ENCODE results near the gene PLCB4. TPM values are rescaled to one million over a fixed set of nuclear protein-coding genes. Genes with fewer than 3 reads are reported as not detected.

The PLCB4 gene
- total and polyA plus RNA-seq, 2 donors = 4.8 to 7.6 TPM

- no peak for DNase-seq (ENCODE audit: low read depth in 6 of 9, low spot score in 9 of 9)
- Histone ChIP-seq H3K27me3 (ENCODE audit: control insufficient read depth in 2 of 2, insufficient read depth in 1 of 2, low read length in 1 of 2) (no peaks in the 10 kb centered on the region), H3K27ac (ENCODE audit: low read depth in 1 of 2, low read length in 1 of 2) (no peak overlapping the region), H3K36me3 (ENCODE audit: control insufficient read depth in 2 of 2, insufficient read depth in 2 of 2, low read length in 1 of 2) (no peaks in the 10 kb centered on the region), H3K9me3 (ENCODE audit: control insufficient read depth in 2 of 2, insufficient read depth in 1 of 2, low read length in 1 of 2) (no peaks in the 10 kb centered on the region), H3K4me1 (ENCODE audit: control insufficient read depth in 2 of 2, insufficient read depth in 2 of 2, low read length in 2 of 2) (no peaks in the 10 kb centered on the region), H3K4me3 (ENCODE audit: low read length in 2 of 2) (no peak overlapping the region)
- 94% methylated on average over 9 of the region's 9 CpGs for WGBS
Observed at GRCh38 chr20:9485614-9486340, 416.9 kb downstream of the PLCB4 start.

- Histone ChIP-seq H3K27ac (ENCODE audit: low read depth in 1 of 2, low read length in 1 of 2) (no peak overlapping the region), H3K9me3 (ENCODE audit: control insufficient read depth in 2 of 2, insufficient read depth in 1 of 2, low read length in 1 of 2) (no peaks in the 10 kb centered on the region), H3K27me3 (ENCODE audit: control insufficient read depth in 2 of 2, insufficient read depth in 1 of 2, low read length in 1 of 2) (no peaks in the 10 kb centered on the region), H3K36me3 (ENCODE audit: control insufficient read depth in 2 of 2, insufficient read depth in 2 of 2, low read length in 1 of 2) (no peaks in the 10 kb centered on the region), H3K4me1 (ENCODE audit: control insufficient read depth in 2 of 2, insufficient read depth in 2 of 2, low read length in 2 of 2) (no peaks in the 10 kb centered on the region), H3K4me3 (ENCODE audit: low read length in 2 of 2) (no peak overlapping the region)
- 95% methylated on average over 4 of the region's 4 CpGs for WGBS
- DNase-seq (ENCODE audit: low read depth in 6 of 9, low spot score in 9 of 9) = no peak
Observed at GRCh38 chr20:9487231-9487630, 418.3 kb downstream of the PLCB4 start.

GRCh38 chr20:9488063-9488462 lies 419.2 kb downstream of the PLCB4 start:
- H3K27ac ChIP-seq (ENCODE audit: low read depth in 1 of 2, low read length in 1 of 2) = no peak overlapping the region
- no peak for DNase-seq (ENCODE audit: low read depth in 6 of 9, low spot score in 9 of 9)
- H3K9me3 ChIP-seq (ENCODE audit: control insufficient read depth in 2 of 2, insufficient read depth in 1 of 2, low read length in 1 of 2) = no peaks in the 10 kb centered on the region
- 49% methylated on average over 2 of the region's 2 CpGs for WGBS
- no peaks in the 10 kb centered on the region for H3K4me1 ChIP-seq (ENCODE audit: control insufficient read depth in 2 of 2, insufficient read depth in 2 of 2, low read length in 2 of 2)
- no peaks in the 10 kb centered on the region for H3K27me3 ChIP-seq (ENCODE audit: control insufficient read depth in 2 of 2, insufficient read depth in 1 of 2, low read length in 1 of 2)
- H3K4me3 ChIP-seq (ENCODE audit: low read length in 2 of 2) = no peak overlapping the region
- no peaks in the 10 kb centered on the region for H3K36me3 ChIP-seq (ENCODE audit: control insufficient read depth in 2 of 2, insufficient read depth in 2 of 2, low read length in 1 of 2)

- Histone ChIP-seq H3K9me3 (ENCODE audit: control insufficient read depth in 2 of 2, insufficient read depth in 1 of 2, low read length in 1 of 2) (no peaks in the 10 kb centered on the region), H3K4me1 (ENCODE audit: control insufficient read depth in 2 of 2, insufficient read depth in 2 of 2, low read length in 2 of 2) (no peaks in the 10 kb centered on the region), H3K27ac (ENCODE audit: low read depth in 1 of 2, low read length in 1 of 2) (no peak overlapping the region), H3K27me3 (ENCODE audit: control insufficient read depth in 2 of 2, insufficient read depth in 1 of 2, low read length in 1 of 2) (no peaks in the 10 kb centered on the region), H3K4me3 (ENCODE audit: low read length in 2 of 2) (no peak overlapping the region), H3K36me3 (ENCODE audit: control insufficient read depth in 2 of 2, insufficient read depth in 2 of 2, low read length in 1 of 2) (no peaks in the 10 kb centered on the region)
- 95% methylated on average over 3 of the region's 3 CpGs for WGBS
- DNase-seq (ENCODE audit: low read depth in 6 of 9, low spot score in 9 of 9) = no peak
Observed at GRCh38 chr20:9490161-9490560, 421.3 kb downstream of the PLCB4 start.

- Histone ChIP-seq H3K9me3 (ENCODE audit: control insufficient read depth in 2 of 2, insufficient read depth in 1 of 2, low read length in 1 of 2) (no peaks in the 10 kb centered on the region), H3K36me3 (ENCODE audit: control insufficient read depth in 2 of 2, insufficient read depth in 2 of 2, low read length in 1 of 2) (no peaks in the 10 kb centered on the region), H3K4me1 (ENCODE audit: control insufficient read depth in 2 of 2, insufficient read depth in 2 of 2, low read length in 2 of 2) (no peaks in the 10 kb centered on the region), H3K27ac (ENCODE audit: low read depth in 1 of 2, low read length in 1 of 2) (no peak overlapping the region), H3K27me3 (ENCODE audit: control insufficient read depth in 2 of 2, insufficient read depth in 1 of 2, low read length in 1 of 2) (no peaks in the 10 kb centered on the region), H3K4me3 (ENCODE audit: low read length in 2 of 2) (no peak overlapping the region)
- 97% methylated on average over 3 of the region's 3 CpGs for WGBS
- no peak for DNase-seq (ENCODE audit: low read depth in 6 of 9, low spot score in 9 of 9)
Observed at GRCh38 chr20:9490631-9491030, 421.7 kb downstream of the PLCB4 start.

GRCh38 chr20:9491324-9491723 lies 422.4 kb downstream of the PLCB4 start:
- no peak overlapping the region for H3K27ac ChIP-seq (ENCODE audit: low read depth in 1 of 2, low read length in 1 of 2)
- no peaks in the 10 kb centered on the region for H3K27me3 ChIP-seq (ENCODE audit: control insufficient read depth in 2 of 2, insufficient read depth in 1 of 2, low read length in 1 of 2)
- 100% methylated on average over 1 of the region's 1 CpG for WGBS
- H3K36me3 ChIP-seq (ENCODE audit: control insufficient read depth in 2 of 2, insufficient read depth in 2 of 2, low read length in 1 of 2) = no peaks in the 10 kb centered on the region
- no peak overlapping the region for H3K4me3 ChIP-seq (ENCODE audit: low read length in 2 of 2)
- H3K9me3 ChIP-seq (ENCODE audit: control insufficient read depth in 2 of 2, insufficient read depth in 1 of 2, low read length in 1 of 2) = no peaks in the 10 kb centered on the region
- no peaks in the 10 kb centered on the region for H3K4me1 ChIP-seq (ENCODE audit: control insufficient read depth in 2 of 2, insufficient read depth in 2 of 2, low read length in 2 of 2)
- DNase-seq (ENCODE audit: low read depth in 6 of 9, low spot score in 9 of 9) = no peak

GRCh38 chr20:9492067-9492466 lies 423.2 kb downstream of the PLCB4 start:
- H3K4me1 ChIP-seq (ENCODE audit: control insufficient read depth in 2 of 2, insufficient read depth in 2 of 2, low read length in 2 of 2) = no peaks in the 10 kb centered on the region
- no peak overlapping the region for H3K27ac ChIP-seq (ENCODE audit: low read depth in 1 of 2, low read length in 1 of 2)
- 90% methylated on average over 4 of the region's 4 CpGs for WGBS
- no peaks in the 10 kb centered on the region for H3K27me3 ChIP-seq (ENCODE audit: control insufficient read depth in 2 of 2, insufficient read depth in 1 of 2, low read length in 1 of 2)
- DNase-seq (ENCODE audit: low read depth in 6 of 9, low spot score in 9 of 9) = no peak
- no peaks in the 10 kb centered on the region for H3K36me3 ChIP-seq (ENCODE audit: control insufficient read depth in 2 of 2, insufficient read depth in 2 of 2, low read length in 1 of 2)
- H3K9me3 ChIP-seq (ENCODE audit: control insufficient read depth in 2 of 2, insufficient read depth in 1 of 2, low read length in 1 of 2) = no peaks in the 10 kb centered on the region
- H3K4me3 ChIP-seq (ENCODE audit: low read length in 2 of 2) = no peak overlapping the region

GRCh38 chr20:9493803-9494202 lies 424.9 kb downstream of the PLCB4 start:
- Histone ChIP-seq H3K27ac (ENCODE audit: low read depth in 1 of 2, low read length in 1 of 2) (no peak overlapping the region), H3K27me3 (ENCODE audit: control insufficient read depth in 2 of 2, insufficient read depth in 1 of 2, low read length in 1 of 2) (no peaks in the 10 kb centered on the region), H3K9me3 (ENCODE audit: control insufficient read depth in 2 of 2, insufficient read depth in 1 of 2, low read length in 1 of 2) (no peaks in the 10 kb centered on the region), H3K36me3 (ENCODE audit: control insufficient read depth in 2 of 2, insufficient read depth in 2 of 2, low read length in 1 of 2) (no peaks in the 10 kb centered on the region), H3K4me3 (ENCODE audit: low read length in 2 of 2) (no peak overlapping the region), H3K4me1 (ENCODE audit: control insufficient read depth in 2 of 2, insufficient read depth in 2 of 2, low read length in 2 of 2) (no peaks in the 10 kb centered on the region)
- WGBS = 93% methylated on average over 2 of the region's 2 CpGs
- no peak for DNase-seq (ENCODE audit: low read depth in 6 of 9, low spot score in 9 of 9)

GRCh38 chr20:9495701-9496100 lies 426.8 kb downstream of the PLCB4 start:
- no peak overlapping the region for H3K4me3 ChIP-seq (ENCODE audit: low read length in 2 of 2)
- H3K9me3 ChIP-seq (ENCODE audit: control insufficient read depth in 2 of 2, insufficient read depth in 1 of 2, low read length in 1 of 2) = no peaks in the 10 kb centered on the region
- no peaks in the 10 kb centered on the region for H3K4me1 ChIP-seq (ENCODE audit: control insufficient read depth in 2 of 2, insufficient read depth in 2 of 2, low read length in 2 of 2)
- no peak overlapping the region for H3K27ac ChIP-seq (ENCODE audit: low read depth in 1 of 2, low read length in 1 of 2)
- 92% methylated on average over 2 of the region's 2 CpGs for WGBS
- H3K36me3 ChIP-seq (ENCODE audit: control insufficient read depth in 2 of 2, insufficient read depth in 2 of 2, low read length in 1 of 2) = no peaks in the 10 kb centered on the region
- DNase-seq (ENCODE audit: low read depth in 6 of 9, low spot score in 9 of 9) = no peak
- H3K27me3 ChIP-seq (ENCODE audit: control insufficient read depth in 2 of 2, insufficient read depth in 1 of 2, low read length in 1 of 2) = no peaks in the 10 kb centered on the region
